ENCODE results near the gene KIRREL3. TPM values are rescaled to one million over a fixed set of nuclear protein-coding genes. Genes with fewer than 3 reads are reported as not detected.

The KIRREL3 gene
- polyA plus RNA-seq, 1 of the 3 experiments (the other 2 are of a cell fraction) = 3.7 TPM

GRCh38 chr11:126498281-126498680 is 502.3 kb downstream of the KIRREL3 start:
- H3K79me2 ChIP-seq (ENCODE audit: insufficient read depth) = no peaks in the 10 kb centered on the region
- H3K27ac ChIP-seq (ENCODE audit: low read depth in 2 of 2, low read length in 1 of 2) = no peak overlapping the region
- ChIA-PET POLR2A (no interaction called here), CTCF (interaction anchor here (1.1 to 1.3 kb wide), 3 partner anchors 13 to 55 kb away, joined by 3 to 5 read pairs (median 4); no protein-coding TSS in a partner anchor)
- WGBS (ENCODE audit: low lambda C conversion rate) = 65% methylated on average over 9 of the region's 9 CpGs
- no peaks in the 10 kb centered on the region for H3F3A ChIP-seq (replicated peaks; ENCODE audit: insufficient read depth)
- no peak overlapping the region for H3K4me3 ChIP-seq (ENCODE audit: low read depth in 2 of 2, low read length in 1 of 2)
- no peak overlapping the region for H3K4me2 ChIP-seq
- TF ChIP-seq CTCF (IDR thresholded peaks at IDR 0.05) = no peak
- no peak for TF ChIP-seq RCOR1 (IDR thresholded peaks at IDR 0.05; ENCODE audit: low read length)
- no peak for TF ChIP-seq RAD21 (IDR thresholded peaks at IDR 0.05; ENCODE audit: low read length)
- TF ChIP-seq IRF3 (IDR thresholded peaks at IDR 0.05; ENCODE audit: low read depth, low read length) = no peak
- no peak overlapping the region for H3K9ac ChIP-seq
- no peaks in the 10 kb centered on the region for H3K9me2 ChIP-seq
- H3K9me3 ChIP-seq = no peaks in the 10 kb centered on the region
- no peaks in the 10 kb centered on the region for H4K20me1 ChIP-seq (ENCODE audit: insufficient read depth)
- no peak for DNase-seq
- H2AFZ ChIP-seq (ENCODE audit: low read depth) = no peak overlapping the region
- H3K27me3 ChIP-seq (ENCODE audit: insufficient read depth) = no peaks in the 10 kb centered on the region
- peaks cover 0 to 42% of the 10 kb centered on the region in 2 experiments; a peak in 2 of 4 replicates for H3K4me1 ChIP-seq (ENCODE audit: control insufficient read depth in 1 of 2, insufficient read depth in 2 of 2, low read depth in 1 of 2, low read length in 1 of 2)
- no peaks in the 10 kb centered on the region for H3K36me3 ChIP-seq (replicated peaks in 1 of 2; ENCODE audit: control insufficient read depth in 1 of 2, insufficient read depth in 2 of 2, low read length in 1 of 2)

GRCh38 chr11:126497581-126498122 is 502.9 kb downstream of the KIRREL3 start:
- Histone ChIP-seq H3K4me2 (no peak overlapping the region), H3K9me3 (no peaks in the 10 kb centered on the region), H3K4me3 (ENCODE audit: low read depth in 2 of 2, low read length in 1 of 2) (no peak overlapping the region), H3K79me2 (ENCODE audit: insufficient read depth) (no peaks in the 10 kb centered on the region), H3K4me1 (ENCODE audit: control insufficient read depth in 1 of 2, insufficient read depth in 2 of 2, low read depth in 1 of 2, low read length in 1 of 2) (peaks cover 0 to 35% of the 10 kb centered on the region in 2 experiments; a peak in 2 of 4 replicates), H3K36me3 (replicated peaks in 1 of 2; ENCODE audit: control insufficient read depth in 1 of 2, insufficient read depth in 2 of 2, low read length in 1 of 2) (no peaks in the 10 kb centered on the region), H3K27me3 (ENCODE audit: insufficient read depth) (no peaks in the 10 kb centered on the region), H2AFZ (ENCODE audit: low read depth) (no peak overlapping the region), H4K20me1 (ENCODE audit: insufficient read depth) (no peaks in the 10 kb centered on the region), H3K9ac (no peak overlapping the region), H3K9me2 (no peaks in the 10 kb centered on the region), H3K27ac (ENCODE audit: low read depth in 2 of 2, low read length in 1 of 2) (no peak overlapping the region), H3F3A (replicated peaks; ENCODE audit: insufficient read depth) (no peaks in the 10 kb centered on the region)
- POLR2A ChIA-PET = no interaction called here
- DNase-seq = no peak
- 83% methylated on average over 1 of the region's 4 CpGs for WGBS (ENCODE audit: low lambda C conversion rate)
- CTCF ChIA-PET = interaction anchor here (0.5 to 3.3 kb wide), 6 partner anchors 12 to 493 kb away, joined by 3 to 19 read pairs (median 4); no protein-coding TSS in a partner anchor
- TF ChIP-seq RAD21 (IDR thresholded peaks at IDR 0.05; ENCODE audit: low read length) = no peak
- no peak for TF ChIP-seq JUND (IDR thresholded peaks at IDR 0.05)
- no peak for TF ChIP-seq POLR2AphosphoS5 (IDR thresholded peaks at IDR 0.05; ENCODE audit: low read depth, low read length)
- no peak for TF ChIP-seq PBX3 (IDR thresholded peaks at IDR 0.05)
- no peak for TF ChIP-seq SMC3 (IDR thresholded peaks at IDR 0.05; ENCODE audit: low read depth, low read length)
- TF ChIP-seq MXI1 (IDR thresholded peaks at IDR 0.05; ENCODE audit: low read depth, low read length) = no peak
- no peak for TF ChIP-seq NFIC (IDR thresholded peaks at IDR 0.05; ENCODE audit: borderline replicate concordance)
- TF ChIP-seq YY1 (IDR thresholded peaks at IDR 0.05; ENCODE audit: low read depth) = no peak
- TF ChIP-seq EP300 (IDR thresholded peaks at IDR 0.05; ENCODE audit: borderline replicate concordance in 1 of 2, low read depth in 1 of 2, low read length in 1 of 2) = no peak
- TF ChIP-seq NRF1 (IDR thresholded peaks at IDR 0.05; ENCODE audit: low read depth, low read length) = no peak
- TF ChIP-seq TAF1 (IDR thresholded peaks at IDR 0.05; ENCODE audit: borderline replicate concordance, low read depth, low read length) = no peak
- TF ChIP-seq CTCF (IDR thresholded peaks at IDR 0.05) = no peak
- no peak for TF ChIP-seq REST (IDR thresholded peaks at IDR 0.05; ENCODE audit: low read depth, low read length)
- no peak for TF ChIP-seq CHD2 (IDR thresholded peaks at IDR 0.05; ENCODE audit: low read length, partially characterized antibody)
- no peak for TF ChIP-seq SIN3A (IDR thresholded peaks at IDR 0.05; ENCODE audit: borderline replicate concordance, low read depth, low read length)

Measured in SK-N-SH (cell line).